Measurements from ENCODE around the gene FAR2. TPM values are rescaled to one million over a fixed set of nuclear protein-coding genes. Genes with fewer than 3 reads are reported as not detected.

The FAR2 gene
- total and polyA plus RNA-seq, 2 experiments from 2014 or later = 18.7 to 22.6 TPM

GRCh38 chr12:29343022-29343799 is 194.1 kb downstream of the FAR2 start:
- DNase-seq (ENCODE audit: low spot score) (no peak), ATAC-seq (no peak)
- Histone ChIP-seq H2AFZ (no peak overlapping the region), H4K20me1 (replicated peaks; ENCODE audit: insufficient read depth) (no peaks in the 10 kb centered on the region), H3K27me3 (ENCODE audit: insufficient read depth) (no peaks in the 10 kb centered on the region), H3K36me3 (ENCODE audit: insufficient read depth) (peaks cover 4% of the 10 kb centered on the region; the same call in 1 of the 2 replicates), H3K27ac (ENCODE audit: low read depth) (no peak overlapping the region), H3K4me1 (ENCODE audit: insufficient read depth) (no peaks in the 10 kb centered on the region), H3K79me2 (replicated peaks; ENCODE audit: insufficient read depth) (no peaks in the 10 kb centered on the region), H3K4me3 (no peak overlapping the region), H3K9me2 (ENCODE audit: insufficient read depth) (no peaks in the 10 kb centered on the region), H3K4me2 (no peak overlapping the region), H3F3A (replicated peaks; ENCODE audit: low read depth) (no peaks in the 10 kb centered on the region)
- no peaks in the 10 kb centered on the region for H3K27me3 Mint-ChIP-seq (ENCODE audit: insufficient read depth, low read depth, poor library complexity)
- H3K4me1 Mint-ChIP-seq = no peaks in the 10 kb centered on the region
- no peak overlapping the region for H3K27ac Mint-ChIP-seq
- peaks cover 25% of the 10 kb centered on the region; the same call in 2 of the 3 replicates for H3K36me3 Mint-ChIP-seq (ENCODE audit: low read depth)
- TF ChIP-seq ZNF114 (CRISPR knock-in tag; IDR thresholded peaks at IDR 0.05) = no peak
- TF ChIP-seq POLR2AphosphoS5 (IDR thresholded peaks at IDR 0.05; ENCODE audit: low read depth) = no peak
- TF ChIP-seq REST (IDR thresholded peaks at IDR 0.05; ENCODE audit: unreplicated experiment) = no peak
- TF ChIP-seq EZH2 (IDR thresholded peaks at IDR 0.05; ENCODE audit: low read depth, unreplicated experiment) = no peak
- no peak overlapping the region for H3K4me3 Mint-ChIP-seq
- no peaks in the 10 kb centered on the region for H3K9me3 Mint-ChIP-seq

GRCh38 chr12:29346769-29347421 is 197.8 kb downstream of the FAR2 start:
- Histone ChIP-seq H3K4me2 (no peak overlapping the region), H3K27ac (ENCODE audit: low read depth) (no peak overlapping the region), H3F3A (replicated peaks; ENCODE audit: low read depth) (no peaks in the 10 kb centered on the region), H3K4me1 (ENCODE audit: insufficient read depth) (no peaks in the 10 kb centered on the region), H3K36me3 (ENCODE audit: insufficient read depth) (peaks cover 4% of the 10 kb centered on the region; the same call in 1 of the 2 replicates), H2AFZ (no peak overlapping the region), H4K20me1 (replicated peaks; ENCODE audit: insufficient read depth) (no peaks in the 10 kb centered on the region), H3K79me2 (replicated peaks; ENCODE audit: insufficient read depth) (no peaks in the 10 kb centered on the region), H3K27me3 (ENCODE audit: insufficient read depth) (no peaks in the 10 kb centered on the region), H3K9me2 (ENCODE audit: insufficient read depth) (no peaks in the 10 kb centered on the region), H3K4me3 (no peak overlapping the region)
- no peaks in the 10 kb centered on the region for H3K27me3 Mint-ChIP-seq (ENCODE audit: insufficient read depth, low read depth, poor library complexity)
- H3K4me3 Mint-ChIP-seq = no peak overlapping the region
- no peaks in the 10 kb centered on the region for H3K9me3 Mint-ChIP-seq
- no peaks in the 10 kb centered on the region for H3K4me1 Mint-ChIP-seq
- H3K36me3 Mint-ChIP-seq (ENCODE audit: low read depth) = peaks cover 11% of the 10 kb centered on the region; the same call in 2 of the 3 replicates
- DNase-seq (ENCODE audit: low spot score) (no peak), ATAC-seq (no peak)
- H3K27ac Mint-ChIP-seq = no peak overlapping the region
- TF ChIP-seq CREB1 (CRISPR knock-in tag; IDR thresholded peaks at IDR 0.05; ENCODE audit: low read depth) = no peak
- no peak for TF ChIP-seq CTCF (conservative IDR thresholded peaks at IDR 0.05; ENCODE audit: low read depth in 2 of 2)
- no peak for TF ChIP-seq POLR2AphosphoS5 (IDR thresholded peaks at IDR 0.05; ENCODE audit: low read depth)
- no peak for TF ChIP-seq STAT1 (IDR thresholded peaks at IDR 0.05; ENCODE audit: unreplicated experiment)
- TF ChIP-seq ZNF114 (CRISPR knock-in tag; IDR thresholded peaks at IDR 0.05) = no peak
- TF ChIP-seq, protein P1, sequence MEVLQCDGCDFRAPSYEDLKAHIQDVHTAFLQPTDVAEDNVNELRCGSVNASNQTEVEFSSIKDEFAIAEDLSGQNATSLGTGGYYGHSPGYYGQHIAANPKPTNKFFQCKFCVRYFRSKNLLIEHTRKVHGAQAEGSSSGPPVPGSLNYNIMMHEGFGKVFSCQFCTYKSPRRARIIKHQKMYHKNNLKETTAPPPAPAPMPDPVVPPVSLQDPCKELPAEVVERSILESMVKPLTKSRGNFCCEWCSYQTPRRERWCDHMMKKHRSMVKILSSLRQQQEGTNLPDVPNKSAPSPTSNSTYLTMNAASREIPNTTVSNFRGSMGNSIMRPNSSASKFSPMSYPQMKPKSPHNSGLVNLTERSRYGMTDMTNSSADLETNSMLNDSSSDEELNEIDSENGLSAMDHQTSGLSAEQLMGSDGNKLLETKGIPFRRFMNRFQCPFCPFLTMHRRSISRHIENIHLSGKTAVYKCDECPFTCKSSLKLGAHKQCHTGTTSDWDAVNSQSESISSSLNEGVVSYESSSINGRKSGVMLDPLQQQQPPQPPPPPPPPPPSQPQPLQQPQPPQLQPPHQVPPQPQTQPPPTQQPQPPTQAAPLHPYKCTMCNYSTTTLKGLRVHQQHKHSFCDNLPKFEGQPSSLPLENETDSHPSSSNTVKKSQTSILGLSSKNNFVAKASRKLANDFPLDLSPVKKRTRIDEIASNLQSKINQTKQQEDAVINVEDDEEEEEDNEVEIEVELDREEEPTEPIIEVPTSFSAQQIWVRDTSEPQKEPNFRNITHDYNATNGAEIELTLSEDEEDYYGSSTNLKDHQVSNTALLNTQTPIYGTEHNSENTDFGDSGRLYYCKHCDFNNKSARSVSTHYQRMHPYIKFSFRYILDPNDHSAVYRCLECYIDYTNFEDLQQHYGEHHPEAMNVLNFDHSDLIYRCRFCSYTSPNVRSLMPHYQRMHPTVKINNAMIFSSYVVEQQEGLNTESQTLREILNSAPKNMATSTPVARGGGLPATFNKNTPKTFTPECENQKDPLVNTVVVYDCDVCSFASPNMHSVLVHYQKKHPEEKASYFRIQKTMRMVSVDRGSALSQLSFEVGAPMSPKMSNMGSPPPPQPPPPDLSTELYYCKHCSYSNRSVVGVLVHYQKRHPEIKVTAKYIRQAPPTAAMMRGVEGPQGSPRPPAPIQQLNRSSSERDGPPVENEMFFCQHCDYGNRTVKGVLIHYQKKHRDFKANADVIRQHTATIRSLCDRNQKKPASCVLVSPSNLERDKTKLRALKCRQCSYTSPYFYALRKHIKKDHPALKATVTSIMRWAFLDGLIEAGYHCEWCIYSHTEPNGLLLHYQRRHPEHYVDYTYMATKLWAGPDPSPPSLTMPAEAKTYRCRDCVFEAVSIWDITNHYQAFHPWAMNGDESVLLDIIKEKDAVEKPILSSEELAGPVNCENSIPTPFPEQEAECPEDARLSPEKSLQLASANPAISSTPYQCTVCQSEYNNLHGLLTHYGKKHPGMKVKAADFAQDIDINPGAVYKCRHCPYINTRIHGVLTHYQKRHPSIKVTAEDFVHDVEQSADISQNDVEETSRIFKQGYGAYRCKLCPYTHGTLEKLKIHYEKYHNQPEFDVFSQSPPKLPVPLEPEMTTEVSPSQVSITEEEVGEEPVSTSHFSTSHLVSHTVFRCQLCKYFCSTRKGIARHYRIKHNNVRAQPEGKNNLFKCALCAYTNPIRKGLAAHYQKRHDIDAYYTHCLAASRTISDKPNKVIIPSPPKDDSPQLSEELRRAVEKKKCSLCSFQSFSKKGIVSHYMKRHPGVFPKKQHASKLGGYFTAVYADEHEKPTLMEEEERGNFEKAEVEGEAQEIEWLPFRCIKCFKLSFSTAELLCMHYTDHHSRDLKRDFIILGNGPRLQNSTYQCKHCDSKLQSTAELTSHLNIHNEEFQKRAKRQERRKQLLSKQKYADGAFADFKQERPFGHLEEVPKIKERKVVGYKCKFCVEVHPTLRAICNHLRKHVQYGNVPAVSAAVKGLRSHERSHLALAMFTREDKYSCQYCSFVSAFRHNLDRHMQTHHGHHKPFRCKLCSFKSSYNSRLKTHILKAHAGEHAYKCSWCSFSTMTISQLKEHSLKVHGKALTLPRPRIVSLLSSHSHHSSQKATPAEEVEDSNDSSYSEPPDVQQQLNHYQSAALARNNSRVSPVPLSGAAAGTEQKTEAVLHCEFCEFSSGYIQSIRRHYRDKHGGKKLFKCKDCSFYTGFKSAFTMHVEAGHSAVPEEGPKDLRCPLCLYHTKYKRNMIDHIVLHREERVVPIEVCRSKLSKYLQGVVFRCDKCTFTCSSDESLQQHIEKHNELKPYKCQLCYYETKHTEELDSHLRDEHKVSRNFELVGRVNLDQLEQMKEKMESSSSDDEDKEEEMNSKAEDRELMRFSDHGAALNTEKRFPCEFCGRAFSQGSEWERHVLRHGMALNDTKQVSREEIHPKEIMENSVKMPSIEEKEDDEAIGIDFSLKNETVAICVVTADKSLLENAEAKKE (CRISPR knock-in tag; IDR thresholded peaks at IDR 0.05) = no peak

Measured in GM23338 (cell line).